Measurements from ENCODE around the gene DCBLD1.

The DCBLD1 gene

GRCh38 chr6:117469791-117470190 is 12.7 kb upstream of the DCBLD1 start:
- no peak for DNase-seq (ENCODE audit: low read depth in 2 of 2)

- DNase-seq (ENCODE audit: low read depth in 2 of 2): no peak
Observed at GRCh38 chr6:117472667-117473066, 9.8 kb upstream of the DCBLD1 start.

- DNase-seq (ENCODE audit: low read depth in 2 of 2): no peak
Observed at GRCh38 chr6:117473401-117473800, 9.1 kb upstream of the DCBLD1 start.

- no peak for DNase-seq (ENCODE audit: low read depth in 2 of 2)
Observed at GRCh38 chr6:117477988-117478852, 4.3 kb upstream of the DCBLD1 start.

GRCh38 chr6:117478853-117479231 is 3.6 kb upstream of the DCBLD1 start:
- DNase-seq (ENCODE audit: low read depth in 2 of 2): no peak

- no peak for DNase-seq (ENCODE audit: low read depth in 2 of 2)
Observed at GRCh38 chr6:117480651-117481050, 1.8 kb upstream of the DCBLD1 start.

- DNase-seq (ENCODE audit: low read depth in 2 of 2): no peak
Observed at GRCh38 chr6:117481278-117481925, 1.1 kb upstream of the DCBLD1 start.

- DNase-seq (ENCODE audit: low read depth in 2 of 2): no peak
Observed at GRCh38 chr6:117481926-117482239, 591 bp upstream of the DCBLD1 start.

- DNase-seq (ENCODE audit: low read depth in 2 of 2): no peak
Observed at GRCh38 chr6:117483004-117483644, 650 bp downstream of the DCBLD1 start.

- DNase-seq (ENCODE audit: low read depth in 2 of 2): no peak
Observed at GRCh38 chr6:117483645-117484016, 1.2 kb downstream of the DCBLD1 start.

GRCh38 chr6:117484052-117484646 is 1.7 kb downstream of the DCBLD1 start:
- no peak for DNase-seq (ENCODE audit: low read depth in 2 of 2)

- no peak for DNase-seq (ENCODE audit: low read depth in 2 of 2)
Observed at GRCh38 chr6:117485433-117485832, 3.0 kb downstream of the DCBLD1 start.

- no peak for DNase-seq (ENCODE audit: low read depth in 2 of 2)
Observed at GRCh38 chr6:117487821-117488220, 5.3 kb downstream of the DCBLD1 start.

- DNase-seq (ENCODE audit: low read depth in 2 of 2): no peak
Observed at GRCh38 chr6:117489003-117489402, 6.5 kb downstream of the DCBLD1 start.

- DNase-seq (ENCODE audit: low read depth in 2 of 2): no peak
Observed at GRCh38 chr6:117491916-117492315, 9.4 kb downstream of the DCBLD1 start.

GRCh38 chr6:117493470-117493869 is 11.0 kb downstream of the DCBLD1 start:
- no peak for DNase-seq (ENCODE audit: low read depth in 2 of 2)

GRCh38 chr6:117494283-117494682 is 11.8 kb downstream of the DCBLD1 start:
- DNase-seq (ENCODE audit: low read depth in 2 of 2): no peak

- DNase-seq (ENCODE audit: low read depth in 2 of 2): no peak
Observed at GRCh38 chr6:117494694-117495318, 12.3 kb downstream of the DCBLD1 start.

- DNase-seq (ENCODE audit: low read depth in 2 of 2): no peak
Observed at GRCh38 chr6:117495425-117495824, 13.0 kb downstream of the DCBLD1 start.

GRCh38 chr6:117495869-117496268 is 13.4 kb downstream of the DCBLD1 start:
- DNase-seq (ENCODE audit: low read depth in 2 of 2): no peak

- DNase-seq (ENCODE audit: low read depth in 2 of 2): no peak
Observed at GRCh38 chr6:117496383-117496990, 14.0 kb downstream of the DCBLD1 start.

GRCh38 chr6:117497237-117497636 is 14.8 kb downstream of the DCBLD1 start:
- no peak for DNase-seq (ENCODE audit: low read depth in 2 of 2)

Data from stimulated activated CD4-positive, alpha-beta T cell treated with anti-CD3 and anti-CD28 coated beads, Interleukin-12 subunit alpha, Interleukin-12 subunit beta, amount 100 ng/mL, for 24 hours (primary cell).